HEK293T (cell line): ENCODE data around the gene MAPK1IP1L.

Experiments
- CTCF ChIA-PET: fragments of 350-600 bp; formaldehyde crosslinking; extraction: SDS; loops from one replicate; lab custom pipeline; 2021; ENCODE audit warnings: antibody characterized with exemption, inconsistent platforms; lab: Yijun Ruan, JAX
- POLR2A ChIA-PET: fragments of 350-600 bp; formaldehyde crosslinking; extraction: SDS; loops from one replicate; lab custom pipeline; 2020; ENCODE audit warnings: antibody characterized with exemption, inconsistent platforms; lab: Yijun Ruan, JAX
- DNase-seq: peaks from one replicate; pipeline ENCODE4 v3.0.0; 2012; ENCODE audit warnings: mixed read lengths; ENCODE audit errors: extremely low spot score
- ARNT ChIP-seq: fragments of 450-650 bp; IDR thresholded peaks from 2 replicates; pipeline ENCODE4 v1.6.1; 2017; ENCODE audit warnings: mild to moderate bottlenecking
- BHLHE40 ChIP-seq: fragments of 450-650 bp; IDR thresholded peaks from 2 replicates; pipeline ENCODE4 v1.6.1; 2016; ENCODE audit warnings: mild to moderate bottlenecking, moderate library complexity, borderline replicate concordance
- CTBP1 ChIP-seq: fragments of 450-650 bp; IDR thresholded peaks from 2 replicates; pipeline ENCODE4 v1.6.1; 2016; ENCODE audit warnings: borderline replicate concordance
- ELF4 ChIP-seq: fragments of 450-650 bp; IDR thresholded peaks from 2 replicates; pipeline ENCODE4 v1.6.1; 2017; ENCODE audit warnings: antibody characterized with exemption
- FOXA1 ChIP-seq: fragments of 450-650 bp; IDR thresholded peaks from 2 replicates; pipeline ENCODE4 v1.6.1; 2016; ENCODE audit warnings: mild to moderate bottlenecking
- FOXK2 ChIP-seq: fragments of 450-650 bp; IDR thresholded peaks from 2 replicates; pipeline ENCODE4 v1.6.1; 2016; ENCODE audit warnings: mild to moderate bottlenecking
- FOXM1 ChIP-seq: fragments of 450-650 bp; IDR thresholded peaks from 2 replicates; pipeline ENCODE4 v1.6.1; 2017; ENCODE audit warnings: mild to moderate bottlenecking, borderline replicate concordance
- HDGF ChIP-seq: fragments of 450-650 bp; IDR thresholded peaks from 2 replicates; pipeline ENCODE4 v1.6.1; 2017; ENCODE audit warnings: antibody characterized with exemption, borderline replicate concordance
- L3MBTL2 ChIP-seq: fragments of 450-650 bp; conservative IDR thresholded peaks from 2 replicates; pipeline ENCODE4 v1.6.1; 2016; ENCODE audit warnings: mild to moderate bottlenecking
- LEF1 ChIP-seq: fragments of 450-650 bp; IDR thresholded peaks from 2 replicates; pipeline ENCODE4 v1.6.1; 2017; ENCODE audit warnings: mild to moderate bottlenecking, borderline replicate concordance
- NFRKB ChIP-seq: fragments of 450-650 bp; IDR thresholded peaks from 2 replicates; pipeline ENCODE4 v1.6.1; 2016; ENCODE audit warnings: mild to moderate bottlenecking, moderate library complexity
- PKNOX1 ChIP-seq: fragments of 450-650 bp; IDR thresholded peaks from 2 replicates; pipeline ENCODE4 v1.6.1; 2016
- SP1 ChIP-seq: fragments of 450-650 bp; IDR thresholded peaks from 2 replicates; pipeline ENCODE4 v1.6.1; 2017
- SUZ12 ChIP-seq: fragments of 450-650 bp; IDR thresholded peaks from 2 replicates; pipeline ENCODE4 v1.6.1; 2016; ENCODE audit warnings: mild to moderate bottlenecking
- TARDBP ChIP-seq: fragments of 450-650 bp; IDR thresholded peaks from 2 replicates; pipeline ENCODE4 v1.6.1; 2016
- ZNF384 ChIP-seq: fragments of 450-650 bp; IDR thresholded peaks from 2 replicates; pipeline ENCODE4 v1.6.1; 2016

Gene MAPK1IP1L

GRCh38 chr14:55071870-55072640 is 20.6 kb downstream of the MAPK1IP1L start:
- TF ChIP-seq PKNOX1 (no peak), HDGF (no peak), SUZ12 (no peak), FOXM1 (no peak), FOXA1 (no peak), L3MBTL2 (no peak), ZNF384 (no peak), TARDBP (no peak), NFRKB (no peak), CTBP1 (no peak), LEF1 (no peak), ARNT (no peak), FOXK2 (no peak), BHLHE40 (no peak), SP1 (no peak), ELF4 (no peak)
- DNase-seq: no peak
- ChIA-PET CTCF (interaction anchor here (1.1 to 1.7 kb wide), 3 partner anchors 18 to 381 kb away, joined by 4 read pairs; partner anchors contain the start of gene MAPK1IP1L), POLR2A (interaction anchor here (1.4 to 1.7 kb wide), 2 partner anchors 20 to 45 kb away, joined by 8 read pairs; partner anchors contain the start of genes MAPK1IP1L, SOCS4 and WDHD1)

GRCh38 chr14:55073856-55074255 is 22.4 kb downstream of the MAPK1IP1L start:
- DNase-seq: no peak
- TF ChIP-seq ZNF384 (no peak), BHLHE40 (no peak), FOXA1 (no peak), PKNOX1 (no peak), FOXK2 (no peak), ARNT (no peak), HDGF (no peak), TARDBP (no peak), SUZ12 (no peak), LEF1 (no peak), FOXM1 (no peak), L3MBTL2 (no peak), CTBP1 (no peak), SP1 (no peak), NFRKB (no peak), ELF4 (no peak)
- ChIA-PET CTCF (no interaction called here), POLR2A (interaction anchor here (0.6 kb wide), 1 partner anchor 23 kb away, joined by 3 read pairs; the partner anchor contains the start of gene MAPK1IP1L)

- no peak for DNase-seq
- TF ChIP-seq FOXK2 (no peak), SUZ12 (no peak), PKNOX1 (no peak), ZNF384 (no peak), FOXA1 (no peak), CTBP1 (no peak), LEF1 (no peak), BHLHE40 (no peak), ARNT (no peak)
- CTCF ChIA-PET: interaction anchor here (0.6 kb wide), 1 partner anchor 85 kb away, joined by 4 read pairs; no protein-coding TSS in a partner anchor
- POLR2A ChIA-PET: interaction anchor here (3.9 kb wide), 1 partner anchor 23 kb away, joined by 21 read pairs; the partner anchor contains the start of gene MAPK1IP1L
Measured at GRCh38 chr14:55074662-55075061, 23.2 kb downstream of the MAPK1IP1L start.

- TF ChIP-seq BHLHE40: no peak
- TF ChIP-seq NFRKB: no peak
- no peak for TF ChIP-seq ARNT
- no peak for TF ChIP-seq ELF4
- no peak for TF ChIP-seq FOXA1
- TF ChIP-seq CTBP1: no peak
- TF ChIP-seq HDGF: no peak
- no peak for TF ChIP-seq ZNF384
- TF ChIP-seq L3MBTL2: no peak
- no peak for TF ChIP-seq PKNOX1
- no peak for TF ChIP-seq TARDBP
- no peak for TF ChIP-seq SUZ12
- no peak for TF ChIP-seq FOXM1
- CTCF ChIA-PET: interaction anchor here (0.6 kb wide), 1 partner anchor 300 kb away, joined by 4 read pairs; no protein-coding TSS in a partner anchor
- POLR2A ChIA-PET: interaction anchor here (3.9 kb wide), 1 partner anchor 25 kb away, joined by 21 read pairs; the partner anchor contains the start of gene MAPK1IP1L
- DNase-seq: no peak
Measured at GRCh38 chr14:55075628-55076175, 24.3 kb downstream of the MAPK1IP1L start.
